Mucosa of stomach (tissue), 1 donor: ENCODE results near the gene FKBP5.
A peak's percentile ranks its signal among the peaks of the same experiment; 100 is the strongest.
"Not testable (repeated sequence)": the region's sequence is repeated elsewhere in the genome, so short reads cannot be mapped to it uniquely, and the experiment has no call there.

Experiments
- H3K27me3 ChIP-seq: one replicate; pipeline ENCODE4 v1.7.0; 2013; ENCODE audit warnings: mild to moderate bottlenecking, low read length; ENCODE audit not compliant: control insufficient read depth, insufficient read depth
- H3K36me3 ChIP-seq: one replicate; pipeline ENCODE4 v1.7.0; 2013; ENCODE audit warnings: low read length; ENCODE audit not compliant: control insufficient read depth, insufficient read depth
- H3K4me1 ChIP-seq: one replicate; pipeline ENCODE4 v1.7.0; 2013; ENCODE audit warnings: mild to moderate bottlenecking, low read length; ENCODE audit not compliant: control insufficient read depth, insufficient read depth
- H3K4me3 ChIP-seq: one replicate; pipeline ENCODE4 v1.7.0; 2013; ENCODE audit warnings: low read length
- H3K9ac ChIP-seq: one replicate; pipeline ENCODE4 v1.7.0; 2013; ENCODE audit warnings: mild to moderate bottlenecking, low read length, moderate library complexity
- H3K9me3 ChIP-seq: one replicate; pipeline ENCODE4 v1.7.0; 2013; ENCODE audit warnings: mild to moderate bottlenecking, low read length, moderate library complexity; ENCODE audit not compliant: control insufficient read depth
- donor health status: Pancreatic carcinoma.

The FKBP5 gene

DNA sequence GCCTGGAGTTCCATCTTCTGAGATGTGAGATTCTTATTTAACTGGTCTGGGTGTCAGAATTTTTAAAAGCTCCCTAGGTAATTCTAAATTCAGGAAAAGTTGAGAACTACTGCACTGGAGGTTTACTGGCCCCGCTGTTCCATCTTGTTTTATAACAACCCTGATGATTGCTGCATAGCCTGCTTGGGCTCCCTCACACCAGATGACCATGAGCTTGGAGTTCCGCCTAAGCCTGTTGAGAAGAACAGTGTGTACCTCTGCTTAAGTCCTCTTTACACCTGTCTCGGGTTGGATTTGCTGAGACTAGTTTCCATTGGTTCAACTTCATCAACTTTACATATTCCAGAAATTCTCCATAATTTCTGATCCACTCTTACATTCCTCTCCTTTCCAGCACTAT is 77.9 kb downstream of the FKBP5 start:
- H3K4me1 ChIP-seq = no peaks in the 10 kb centered on the region
- no peaks in the 10 kb centered on the region for H3K9me3 ChIP-seq
- H3K36me3 ChIP-seq = no peaks in the 10 kb centered on the region

DNA sequence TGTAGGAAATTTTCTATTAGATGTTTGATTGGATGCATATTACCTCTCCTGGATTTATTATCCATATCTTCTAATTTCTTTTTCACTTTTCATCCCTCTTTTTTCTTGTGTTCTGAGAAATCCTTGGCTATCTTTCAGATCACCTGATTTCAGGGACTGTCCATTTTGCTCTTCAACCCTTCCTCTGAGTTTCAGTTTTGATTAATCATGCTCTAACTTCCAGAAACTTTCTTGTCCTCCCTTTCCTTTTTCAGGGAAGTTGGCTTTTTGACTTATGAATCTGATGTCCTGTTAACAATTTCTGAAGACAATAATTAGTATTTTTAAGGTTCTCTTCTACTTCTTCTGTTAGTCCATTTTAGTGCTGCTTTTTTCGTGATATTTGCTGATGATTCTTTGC is 79.1 kb downstream of the FKBP5 start:
- H3K36me3 ChIP-seq = no peaks in the 10 kb centered on the region
- no peak overlapping the region for H3K9ac ChIP-seq
- no peaks in the 10 kb centered on the region for H3K4me1 ChIP-seq
- H3K9me3 ChIP-seq = no peaks in the 10 kb centered on the region
- H3K27me3 ChIP-seq = no peaks in the 10 kb centered on the region
- no peak overlapping the region for H3K4me3 ChIP-seq

More for the DNA sequence above, 77.9 kb downstream of the FKBP5 start:
- Histone ChIP-seq H3K9ac (no peak overlapping the region), H3K4me3 (no peak overlapping the region), H3K27me3 (no peaks in the 10 kb centered on the region)

DNA sequence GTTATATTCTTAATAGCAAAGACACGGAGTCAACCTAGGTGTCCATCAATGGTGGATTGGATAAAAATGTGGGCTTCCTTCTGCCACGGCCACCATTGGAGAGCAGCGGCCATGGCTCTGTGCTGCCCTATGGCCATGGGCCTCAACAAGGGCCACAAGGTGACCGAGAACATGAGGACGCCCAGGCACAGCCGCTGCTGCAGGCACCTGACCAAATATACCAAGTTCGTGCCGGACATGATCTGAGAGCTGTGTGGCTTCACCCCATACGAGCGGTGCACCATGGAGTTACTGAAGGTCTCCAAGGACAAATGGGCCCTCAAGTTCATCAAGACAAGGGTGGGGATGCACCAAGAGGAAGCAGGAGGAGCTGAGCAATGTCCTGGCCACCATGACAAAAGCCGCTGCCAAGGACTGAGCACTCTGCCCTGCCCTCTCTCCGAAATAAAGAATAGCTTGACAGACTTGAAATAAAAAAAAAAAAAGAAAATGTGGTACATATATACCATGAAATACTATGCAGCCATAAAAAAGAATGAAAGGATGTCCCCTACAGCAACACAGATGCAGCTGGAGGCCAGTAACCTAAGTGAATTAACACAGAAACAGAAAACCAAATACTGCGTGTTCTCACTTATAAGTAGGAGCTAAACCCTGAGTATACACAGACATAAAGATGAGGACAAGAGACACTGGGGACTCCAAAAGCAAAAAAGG is 81.0 kb downstream of the FKBP5 start:
- Histone ChIP-seq H3K4me3 (no peak overlapping the region), H3K9ac (no peak overlapping the region), H3K36me3 (no peaks in the 10 kb centered on the region), H3K27me3 (no peaks in the 10 kb centered on the region), H3K4me1 (peaks cover 11% of the 10 kb centered on the region), H3K9me3 (no peaks in the 10 kb centered on the region)

DNA sequence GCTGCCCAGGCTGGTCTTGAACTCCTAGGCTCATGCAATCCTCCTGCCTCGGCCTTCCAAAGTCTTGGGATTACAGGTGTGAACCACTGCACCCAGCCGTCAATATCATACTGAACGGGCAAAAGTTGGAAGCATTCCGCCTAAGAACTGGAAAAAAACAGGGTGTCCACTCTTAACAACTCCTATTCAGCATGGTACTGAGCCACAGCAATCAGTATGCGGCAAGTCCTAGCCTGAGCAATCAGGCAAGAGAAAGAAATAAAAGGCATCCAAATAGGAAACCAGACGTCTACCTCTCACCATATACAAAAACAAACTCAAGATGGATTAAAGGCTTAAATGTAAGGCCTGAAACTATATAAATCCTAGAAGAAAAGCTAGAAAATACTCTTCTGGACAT is 83.1 kb downstream of the FKBP5 start:
- Histone ChIP-seq H3K27me3 (no peaks in the 10 kb centered on the region), H3K4me1 (peaks cover 31% of the 10 kb centered on the region), H3K4me3 (no peak overlapping the region), H3K9me3 (no peaks in the 10 kb centered on the region), H3K9ac (no peak overlapping the region), H3K36me3 (no peaks in the 10 kb centered on the region)

DNA sequence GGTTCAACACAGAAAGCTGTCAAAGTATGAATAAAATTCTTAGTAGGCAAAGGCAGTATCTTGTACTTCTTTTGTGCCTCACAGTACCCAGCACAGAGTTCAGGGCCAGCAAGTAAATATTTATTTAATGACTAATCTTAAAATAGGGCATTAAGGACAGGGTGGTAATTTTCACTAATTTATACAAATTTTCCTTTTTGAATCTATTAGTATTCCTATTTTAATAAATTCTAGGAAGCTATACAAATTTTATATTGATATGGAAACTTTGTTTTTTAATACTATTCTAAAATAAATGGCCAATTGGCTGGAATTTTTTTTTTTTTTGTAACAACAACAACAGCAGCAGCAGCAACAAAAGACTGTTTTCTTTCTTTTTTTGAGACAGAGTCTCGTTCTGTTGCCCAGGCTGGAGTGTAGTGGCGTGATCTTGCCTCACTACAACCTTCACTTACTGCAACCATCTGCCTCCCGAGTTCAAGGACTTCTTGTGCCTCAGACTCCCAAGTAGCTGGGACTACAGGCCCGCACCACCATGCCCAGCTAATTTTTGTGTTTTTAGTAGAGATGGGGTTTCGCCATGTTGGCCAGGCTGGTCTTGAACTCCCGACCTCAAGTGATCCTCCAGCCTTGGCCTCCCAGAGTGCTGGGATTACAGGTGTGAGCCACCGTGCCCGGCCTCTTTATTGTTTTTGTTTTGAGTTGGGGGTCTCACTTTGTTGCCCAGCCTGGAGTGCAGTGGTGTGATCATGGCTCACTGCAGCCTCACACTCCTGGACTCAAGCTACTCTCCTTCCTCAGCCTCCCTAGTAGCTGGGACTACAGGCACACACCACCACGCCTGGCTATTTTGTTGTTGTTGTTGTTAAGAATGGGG is 85.2 kb downstream of the FKBP5 start:
- H3K4me1 ChIP-seq = peaks cover 39% of the 10 kb centered on the region
- no peak overlapping the region for H3K4me3 ChIP-seq

DNA sequence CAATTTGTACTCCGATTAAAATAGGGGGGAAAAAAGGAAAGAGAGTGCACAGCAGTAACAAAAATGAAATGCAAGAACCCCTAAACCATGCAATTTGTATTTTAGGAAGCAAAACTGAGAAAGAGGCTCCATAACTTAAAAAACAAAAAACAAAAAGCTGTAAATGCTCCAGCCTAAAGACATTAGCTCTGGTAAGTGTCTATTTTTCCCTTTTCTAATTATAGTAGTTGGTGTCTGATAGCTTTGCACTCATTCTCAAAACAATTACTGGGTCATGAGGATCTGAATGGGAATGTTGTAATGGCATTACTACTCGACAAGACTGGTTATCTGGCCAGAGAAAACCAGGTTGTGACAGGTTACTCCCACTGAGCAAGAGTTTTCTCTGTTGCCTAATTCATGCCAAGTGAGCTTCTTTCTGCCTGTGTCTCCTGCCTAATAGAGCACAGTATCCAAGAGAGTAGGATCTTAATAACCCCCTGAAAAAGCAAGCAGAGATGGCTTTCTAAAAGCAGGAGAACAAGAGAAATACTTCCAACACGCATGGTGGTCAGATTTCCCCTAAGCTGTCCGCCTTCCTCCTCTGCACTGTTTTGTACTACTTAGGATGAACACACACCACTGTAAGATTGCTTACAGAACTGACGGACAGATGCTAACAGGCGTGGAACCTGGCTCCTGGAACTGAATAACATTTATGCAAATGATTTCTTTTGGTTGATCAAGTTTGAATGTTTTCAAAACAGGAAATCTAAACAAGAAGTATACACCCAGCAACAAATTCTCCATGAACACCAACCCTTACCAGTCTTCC is 86.4 kb downstream of the FKBP5 start:
- Histone ChIP-seq H3K4me1 (peaks cover 39% of the 10 kb centered on the region), H3K4me3 (no peak overlapping the region), H3K36me3 (no peaks in the 10 kb centered on the region), H3K27me3 (no peaks in the 10 kb centered on the region), H3K9ac (peak overlapping the region; percentile 63), H3K9me3 (no peaks in the 10 kb centered on the region)

More for the DNA sequence above, 85.2 kb downstream of the FKBP5 start:
- Histone ChIP-seq H3K27me3 (no peaks in the 10 kb centered on the region), H3K9me3 (no peaks in the 10 kb centered on the region), H3K36me3 (no peaks in the 10 kb centered on the region), H3K9ac (no peak overlapping the region)

DNA sequence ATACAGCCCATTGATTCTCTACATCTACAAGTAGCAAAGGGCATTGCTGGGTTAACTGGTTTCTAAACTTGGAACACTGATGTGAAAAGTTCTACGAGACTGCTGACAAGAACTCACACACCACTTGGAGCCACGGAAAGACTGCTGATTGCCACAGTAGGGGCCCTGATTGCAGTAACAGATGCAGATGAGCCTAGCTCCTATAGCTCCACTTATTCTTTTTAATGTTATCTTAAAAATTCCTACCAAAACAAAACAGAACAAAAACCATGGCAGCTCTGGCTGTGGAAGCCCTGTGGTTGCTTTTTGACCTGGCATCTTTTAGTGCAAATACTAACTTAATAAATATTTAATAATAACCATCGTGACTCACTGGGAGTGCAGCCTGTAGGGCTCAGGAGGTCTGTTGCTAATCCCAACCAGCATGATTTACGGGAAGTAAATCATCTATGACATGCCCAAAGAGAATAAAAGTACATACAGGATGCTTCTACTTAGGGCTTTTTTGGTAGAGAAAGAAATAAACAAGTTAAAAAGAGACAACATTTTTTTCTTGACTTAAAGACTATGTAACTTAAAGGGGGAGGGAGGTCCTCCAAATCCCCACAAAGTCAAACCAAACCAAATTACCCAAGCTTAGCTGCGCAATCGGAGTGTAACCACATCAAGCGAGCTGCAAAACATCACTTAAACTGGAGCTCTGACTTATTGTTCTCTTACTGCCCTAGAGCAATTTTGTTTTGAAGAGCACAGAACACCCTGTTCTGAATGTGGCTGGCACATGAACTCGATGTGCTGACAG is 87.2 kb downstream of the FKBP5 start:
- H3K4me1 ChIP-seq = peaks cover 39% of the 10 kb centered on the region
- H3K9ac ChIP-seq = peak overlapping the region; percentile 63
- H3K36me3 ChIP-seq = no peaks in the 10 kb centered on the region
- H3K9me3 ChIP-seq = no peaks in the 10 kb centered on the region
- H3K4me3 ChIP-seq = no peak overlapping the region
- H3K27me3 ChIP-seq = no peaks in the 10 kb centered on the region

DNA sequence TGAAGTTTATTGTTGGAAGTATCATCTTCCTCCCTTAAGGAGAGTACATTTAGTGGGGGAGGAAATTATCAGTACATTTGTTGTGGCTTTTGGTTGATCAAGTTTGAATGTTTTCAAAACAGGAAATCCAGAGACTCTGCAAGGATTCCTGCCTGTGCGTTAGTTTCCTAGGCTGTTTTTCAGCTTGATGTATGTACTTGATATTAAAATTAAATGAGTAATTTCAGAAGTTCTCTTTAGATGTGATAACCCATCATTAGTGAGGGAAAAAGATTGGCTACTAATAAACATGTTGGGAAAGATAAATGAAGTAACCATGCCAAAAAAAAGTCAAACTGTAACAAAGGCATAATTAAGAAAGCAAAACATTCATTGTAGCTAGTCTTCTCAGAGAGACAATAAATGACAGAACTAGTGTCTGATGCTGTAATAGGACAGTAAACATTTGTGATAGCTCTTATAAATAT is 88.0 kb downstream of the FKBP5 start:
- H3K4me3 ChIP-seq = no peak overlapping the region
- H3K27me3 ChIP-seq = no peaks in the 10 kb centered on the region
- H3K36me3 ChIP-seq = no peaks in the 10 kb centered on the region
- peaks cover 39% of the 10 kb centered on the region for H3K4me1 ChIP-seq
- peak overlapping the region; percentile 63 for H3K9ac ChIP-seq
- H3K9me3 ChIP-seq = no peaks in the 10 kb centered on the region

DNA sequence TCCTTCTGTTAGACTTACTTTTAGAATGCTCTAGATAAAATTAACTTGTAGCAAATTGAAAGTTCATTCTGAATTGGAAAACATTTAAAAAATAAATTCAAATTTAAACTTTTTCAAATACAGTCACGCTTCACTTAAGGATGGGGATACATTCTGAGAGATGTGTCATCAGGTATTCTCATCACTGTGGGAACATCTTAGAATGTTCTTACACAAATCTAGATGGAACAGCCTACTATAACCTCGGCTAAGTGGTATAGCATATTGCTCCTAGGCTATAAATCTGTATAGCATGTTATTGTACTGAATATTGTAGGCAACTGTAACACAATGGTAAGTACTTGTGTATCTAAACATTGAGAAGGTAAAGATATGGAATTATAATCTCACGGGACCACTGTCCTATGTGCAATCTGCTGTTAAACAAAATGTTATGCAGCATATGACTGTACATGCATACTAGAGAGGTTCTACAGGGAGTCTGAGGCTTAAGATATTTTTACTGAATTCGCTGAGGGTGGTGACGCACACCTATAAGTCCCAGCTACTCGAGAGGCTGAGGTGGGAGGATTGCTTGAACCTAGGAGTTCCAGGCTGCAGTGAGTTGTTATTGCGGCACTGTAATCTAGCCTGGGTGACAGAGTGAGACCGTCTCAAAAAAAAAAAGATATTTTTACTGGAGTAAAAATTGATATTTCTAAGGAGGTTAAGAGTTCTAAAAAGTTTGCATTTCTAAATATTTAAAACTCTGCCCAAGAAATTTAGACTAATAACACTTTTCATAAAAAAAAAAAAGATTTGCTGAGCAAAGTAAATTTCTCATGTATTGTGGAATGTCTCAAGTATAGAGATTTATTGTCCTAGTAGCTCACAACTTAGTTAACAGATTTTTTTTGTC is 88.7 kb downstream of the FKBP5 start:
- Histone ChIP-seq H3K9me3 (no peaks in the 10 kb centered on the region), H3K4me3 (no peak overlapping the region), H3K4me1 (peaks cover 39% of the 10 kb centered on the region), H3K36me3 (no peaks in the 10 kb centered on the region), H3K9ac (peak overlapping the region; percentile 63), H3K27me3 (no peaks in the 10 kb centered on the region)

DNA sequence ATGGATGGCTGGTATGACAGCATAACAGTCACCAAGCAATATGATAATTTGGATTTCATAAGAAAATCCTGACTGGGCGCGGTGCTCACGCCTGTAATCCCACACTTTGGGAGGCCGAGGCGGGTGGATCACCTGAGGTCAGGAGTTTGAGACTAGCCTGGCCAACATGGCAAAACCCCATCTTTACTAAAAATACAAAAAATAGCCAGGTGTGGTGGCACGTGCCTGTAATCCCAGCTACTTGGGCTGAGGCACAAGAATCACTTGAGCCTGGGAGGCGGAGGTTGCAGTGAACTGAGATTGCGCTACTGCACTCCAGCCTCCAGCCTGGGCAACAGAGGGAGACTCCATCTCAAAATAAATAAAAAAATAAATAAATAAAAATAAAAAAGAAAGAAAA is 90.1 kb downstream of the FKBP5 start:
- not testable (repeated sequence) for H3K36me3 ChIP-seq, H3K9me3 ChIP-seq, H3K27me3 ChIP-seq, H3K4me3 ChIP-seq, H3K9ac ChIP-seq
- H3K4me1 ChIP-seq = peaks cover 34% of the 10 kb centered on the region
